HUES64 (cell line): ENCODE results near the gene INCENP.
"Not testable (repeated sequence)": the region's sequence is repeated elsewhere in the genome, so short reads cannot be mapped to it uniquely, and the experiment has no call there.

Experiments used
- H3K27ac ChIP-seq: 2 replicates; pipeline ENCODE4 v1.7.0; 2013; ENCODE audit warnings: low read depth, low read length, inconsistent platforms
- H3K27me3 ChIP-seq: 2 replicates; pipeline ENCODE4 v1.6.1; 2013; ENCODE audit warnings: mild to moderate bottlenecking, low read length; ENCODE audit not compliant: insufficient read depth
- H3K36me3 ChIP-seq: 2 replicates; pipeline ENCODE4 v1.6.1; 2013; ENCODE audit warnings: mild to moderate bottlenecking, low read length; ENCODE audit not compliant: insufficient read depth
- H3K4me1 ChIP-seq: 2 replicates; pipeline ENCODE4 v1.6.1; 2013; ENCODE audit warnings: mild to moderate bottlenecking, low read length, moderate library complexity; ENCODE audit not compliant: insufficient read depth
- H3K4me3 ChIP-seq: 2 replicates; pipeline ENCODE4 v1.5.1; 2013; ENCODE audit warnings: mild to moderate bottlenecking, low read length, moderate library complexity
- H3K9ac ChIP-seq: 2 replicates; pipeline ENCODE4 v1.6.1; 2013; ENCODE audit warnings: mild to moderate bottlenecking, low read depth, low read length
- H3K9me3 ChIP-seq: 2 replicates; pipeline ENCODE4 v1.6.1; 2013; ENCODE audit warnings: low read depth, low read length; ENCODE audit not compliant: insufficient read depth
- WGBS: fragments of 150-250, 120-280 bp; methylation state at CpG from one replicate; pipeline ENCODE4 v1.1.7; 2013; ENCODE audit warnings: missing lambda C conversion rate; 5-methylcytosine and 5-hydroxymethylcytosine counted together

Gene INCENP

GRCh38 chr11:62182147-62182891 lies 58.5 kb downstream of the INCENP start:
- Histone ChIP-seq H3K36me3 (no peaks in the 10 kb centered on the region), H3K27me3 (no peaks in the 10 kb centered on the region), H3K9me3 (no peaks in the 10 kb centered on the region; the same call in 1 of the 2 replicates), H3K4me3 (no peak overlapping the region), H3K4me1 (no peaks in the 10 kb centered on the region), H3K9ac (no peak overlapping the region), H3K27ac (no peak overlapping the region)
- WGBS, result 91% methylated on average over 5 of the region's 8 CpGs

- Histone ChIP-seq H3K4me3 (no peak overlapping the region), H3K27me3 (no peaks in the 10 kb centered on the region), H3K9me3 (no peaks in the 10 kb centered on the region; the same call in 1 of the 2 replicates), H3K9ac (no peak overlapping the region), H3K36me3 (no peaks in the 10 kb centered on the region), H3K4me1 (no peaks in the 10 kb centered on the region), H3K27ac (no peak overlapping the region)
- WGBS, result 94% methylated on average over 2 of the region's 2 CpGs
These were observed 62.4 kb downstream of the INCENP start for GRCh38 chr11:62186195-62186594.

GRCh38 chr11:62190011-62190410 lies 66.2 kb downstream of the INCENP start, which contains the start of gene SCGB1D1:
Gene SCGB1D1 (plus strand): TSS chr11:62190216. CDS start chr11:62190285, 69 bp downstream.
- Histone ChIP-seq H3K9ac (no peak within 1 kb of the TSS), H3K4me1 (no peaks in the 10 kb centered on the region), H3K27ac (no peak within 1 kb of the TSS), H3K9me3 (no peaks in the 10 kb centered on the region), H3K4me3 (no peak within 1 kb of the TSS), H3K36me3 (no peaks in the 10 kb centered on the region), H3K27me3 (no peaks in the 10 kb centered on the region)
- 86% methylated on average over 9 of the region's 9 CpGs for WGBS

GRCh38 chr11:62193952-62194351 lies 70.1 kb downstream of the INCENP start:
- no peak overlapping the region for H3K4me3 ChIP-seq
- no peak overlapping the region for H3K27ac ChIP-seq
- WGBS, result 81% methylated on average over 4 of the region's 4 CpGs
- H3K4me1 ChIP-seq, result peaks cover 8% of the 10 kb centered on the region; the same call in 1 of the 2 replicates
- H3K9ac ChIP-seq, result no peak overlapping the region
- no peaks in the 10 kb centered on the region for H3K27me3 ChIP-seq
- no peaks in the 10 kb centered on the region for H3K9me3 ChIP-seq
- H3K36me3 ChIP-seq, result no peaks in the 10 kb centered on the region

- not testable (repeated sequence) for H3K9ac ChIP-seq, H3K36me3 ChIP-seq, H3K27me3 ChIP-seq, H3K4me3 ChIP-seq, H3K4me1 ChIP-seq, H3K9me3 ChIP-seq, H3K27ac ChIP-seq
- WGBS, result 34% methylated on average over 5 of the region's 9 CpGs
These were observed 71.2 kb downstream of the INCENP start for GRCh38 chr11:62195010-62195409.

GRCh38 chr11:62195945-62196344 lies 72.1 kb downstream of the INCENP start:
- H3K4me3 ChIP-seq, result no peak overlapping the region
- no peak overlapping the region for H3K9ac ChIP-seq
- no peaks in the 10 kb centered on the region for H3K27me3 ChIP-seq
- peaks cover 8% of the 10 kb centered on the region; the same call in 1 of the 2 replicates for H3K4me1 ChIP-seq
- WGBS, result 85% methylated on average over 7 of the region's 7 CpGs
- H3K27ac ChIP-seq, result no peak overlapping the region
- H3K9me3 ChIP-seq, result no peaks in the 10 kb centered on the region
- H3K36me3 ChIP-seq, result no peaks in the 10 kb centered on the region

- 98% methylated on average over 2 of the region's 2 CpGs for WGBS
- not testable (repeated sequence) for H3K36me3 ChIP-seq, H3K9ac ChIP-seq, H3K4me1 ChIP-seq, H3K9me3 ChIP-seq, H3K27me3 ChIP-seq, H3K4me3 ChIP-seq, H3K27ac ChIP-seq
These were observed 73.6 kb downstream of the INCENP start for GRCh38 chr11:62197400-62197799.

GRCh38 chr11:62201376-62201775 lies 77.6 kb downstream of the INCENP start:
- 89% methylated on average over 2 of the region's 2 CpGs for WGBS
- H3K9me3 ChIP-seq, result no peaks in the 10 kb centered on the region

More at GRCh38 chr11:62201376-62201775, 77.6 kb downstream of the INCENP start:
- H3K36me3 ChIP-seq, result no peaks in the 10 kb centered on the region
- no peaks in the 10 kb centered on the region for H3K27me3 ChIP-seq
- H3K9ac ChIP-seq, result no peak overlapping the region
- no peaks in the 10 kb centered on the region for H3K4me1 ChIP-seq
- no peak overlapping the region for H3K27ac ChIP-seq
- no peak overlapping the region for H3K4me3 ChIP-seq
